Measurements from ENCODE around the gene LAMA4. TPM values are rescaled to one million over a fixed set of nuclear protein-coding genes. Genes with fewer than 3 reads are reported as not detected.

Gene LAMA4
- total RNA-seq, 1 experiment from 2014 or later, result 1.1 TPM

DNA sequence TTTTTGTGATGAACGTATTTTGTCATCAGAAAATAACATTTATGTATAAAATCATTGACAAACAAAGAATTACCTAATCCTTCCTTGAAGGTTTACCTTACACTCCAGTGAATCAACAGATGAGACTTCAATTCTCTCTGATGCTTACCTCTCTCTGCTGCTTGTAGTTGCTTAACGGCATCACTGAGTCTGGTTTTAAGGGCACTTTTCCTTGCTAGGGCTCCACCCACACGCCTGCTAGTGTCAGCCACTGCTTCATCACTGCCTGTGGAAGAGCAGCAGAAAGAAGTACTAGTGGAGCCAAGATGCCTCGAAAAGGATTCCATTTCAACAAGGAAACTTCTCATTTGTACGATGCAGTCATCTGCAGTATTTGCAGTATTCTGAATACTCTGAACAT lies 104.0 kb downstream of the LAMA4 start:
- H3K23me2 ChIP-seq (ENCODE audit: insufficient read length, low read depth, low read length, poor library complexity, severe bottlenecking), result no peaks in the 10 kb centered on the region
- no peak overlapping the region for H2BK5ac ChIP-seq (ENCODE audit: insufficient read length, low read length)
- H2BK15ac ChIP-seq (ENCODE audit: low read depth, low read length), result no peak overlapping the region
- H2BK120ac ChIP-seq (ENCODE audit: low read depth, low read length, poor library complexity, severe bottlenecking), result no peak overlapping the region
- Mint-ChIP-seq H3K36me3 (ENCODE audit: insufficient read depth in 1 of 3, low read depth in 3 of 3) (no peaks in the 10 kb centered on the region), H3K27ac (no peak overlapping the region), H3K27me3 (ENCODE audit: low read depth) (no peaks in the 10 kb centered on the region), H3K4me3 (no peak overlapping the region), H3K4me1 (no peaks in the 10 kb centered on the region), H3K9me3 (no peaks in the 10 kb centered on the region)
- no peak overlapping the region for H3K27ac ChIP-seq (ENCODE audit: insufficient read length, low read depth, low read length)
- no peak overlapping the region for H3K14ac ChIP-seq (ENCODE audit: insufficient read depth, low read length)
- no peak overlapping the region for H4K8ac ChIP-seq (replicated peaks; ENCODE audit: insufficient read length, low read depth, low read length)
- no peak overlapping the region for H3K9ac ChIP-seq (ENCODE audit: extremely low read depth, insufficient read length, low read length)
- no peak overlapping the region for H3K4me2 ChIP-seq (ENCODE audit: insufficient read depth, insufficient read length, low read length)
- no peak overlapping the region for H4K5ac ChIP-seq (ENCODE audit: insufficient read length, low read depth, low read length)
- H4K91ac ChIP-seq (ENCODE audit: insufficient read length, low read depth, low read length), result no peak overlapping the region
- no peaks in the 10 kb centered on the region for H3K4me1 ChIP-seq (ENCODE audit: insufficient read depth, low read length)
- TF ChIP-seq, protein P1, sequence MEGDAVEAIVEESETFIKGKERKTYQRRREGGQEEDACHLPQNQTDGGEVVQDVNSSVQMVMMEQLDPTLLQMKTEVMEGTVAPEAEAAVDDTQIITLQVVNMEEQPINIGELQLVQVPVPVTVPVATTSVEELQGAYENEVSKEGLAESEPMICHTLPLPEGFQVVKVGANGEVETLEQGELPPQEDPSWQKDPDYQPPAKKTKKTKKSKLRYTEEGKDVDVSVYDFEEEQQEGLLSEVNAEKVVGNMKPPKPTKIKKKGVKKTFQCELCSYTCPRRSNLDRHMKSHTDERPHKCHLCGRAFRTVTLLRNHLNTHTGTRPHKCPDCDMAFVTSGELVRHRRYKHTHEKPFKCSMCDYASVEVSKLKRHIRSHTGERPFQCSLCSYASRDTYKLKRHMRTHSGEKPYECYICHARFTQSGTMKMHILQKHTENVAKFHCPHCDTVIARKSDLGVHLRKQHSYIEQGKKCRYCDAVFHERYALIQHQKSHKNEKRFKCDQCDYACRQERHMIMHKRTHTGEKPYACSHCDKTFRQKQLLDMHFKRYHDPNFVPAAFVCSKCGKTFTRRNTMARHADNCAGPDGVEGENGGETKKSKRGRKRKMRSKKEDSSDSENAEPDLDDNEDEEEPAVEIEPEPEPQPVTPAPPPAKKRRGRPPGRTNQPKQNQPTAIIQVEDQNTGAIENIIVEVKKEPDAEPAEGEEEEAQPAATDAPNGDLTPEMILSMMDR (conservative IDR thresholded peaks at IDR 0.05), result no peak
- no peak overlapping the region for H3K4ac ChIP-seq (ENCODE audit: low read depth, low read length)
- no peak overlapping the region for H3K23ac ChIP-seq (ENCODE audit: insufficient read length, low read depth, low read length)
- no peaks in the 10 kb centered on the region for H3K79me2 ChIP-seq (ENCODE audit: insufficient read depth, low read length)
- no peaks in the 10 kb centered on the region for H4K20me1 ChIP-seq (ENCODE audit: control insufficient read depth, insufficient read depth, insufficient read length)
- H2AFZ ChIP-seq (ENCODE audit: low read length), result no peak overlapping the region
- no peak overlapping the region for H2AK5ac ChIP-seq (ENCODE audit: insufficient read length, low read length)
- H3T11ph ChIP-seq (ENCODE audit: low read length), result no peak overlapping the region
- no peaks in the 10 kb centered on the region for H3K79me1 ChIP-seq (ENCODE audit: insufficient read depth, low read depth, low read length, poor library complexity, severe bottlenecking)
- H2BK20ac ChIP-seq (ENCODE audit: low read depth, low read length, poor library complexity, severe bottlenecking), result no peak overlapping the region
- H3K9me3 ChIP-seq (ENCODE audit: control insufficient read depth, low read depth, low read length), result no peaks in the 10 kb centered on the region
- DNase-seq, result no peak
- H3K56ac ChIP-seq (ENCODE audit: insufficient read length, low read depth, low read length), result no peak overlapping the region
- no CpG with 5 or more reads among the region's 5 CpGs for WGBS (ENCODE audit: extremely low coverage, insufficient read length, low lambda C conversion rate)
- H2BK12ac ChIP-seq (ENCODE audit: insufficient read length, low read depth, low read length), result no peak overlapping the region
- H3K18ac ChIP-seq (ENCODE audit: insufficient read length, low read depth, low read length), result no peak overlapping the region
- H3K27me3 ChIP-seq (ENCODE audit: insufficient read depth, low read length), result no peaks in the 10 kb centered on the region
